ENCODE results near the gene C10orf67. TPM values are rescaled to one million over a fixed set of nuclear protein-coding genes. Genes with fewer than 3 reads are reported as not detected.

C10orf67 gene
- total and polyA plus RNA-seq, 9 of the 15 experiments (the other 6 are each of a cell fraction or from before 2014, with no cell fraction given): not detected

GRCh38 chr10:23324351-23324750, 20.2 kb downstream of the C10orf67 start:
- Histone ChIP-seq H3K27me3 (ENCODE audit: control insufficient read depth in 2 of 2, insufficient read depth in 2 of 2, low read length in 2 of 2) (no peaks in the 10 kb centered on the region), H3K36me3 (ENCODE audit: control insufficient read depth, insufficient read depth, low read length) (no peaks in the 10 kb centered on the region), H3K4me2 (ENCODE audit: insufficient read depth, low read length) (no peak overlapping the region), H3K4me3 (no peak overlapping the region), H3K79me2 (ENCODE audit: control insufficient read depth, insufficient read depth, low read length) (no peaks in the 10 kb centered on the region), H3K9ac (ENCODE audit: insufficient read depth in 1 of 2, low read depth in 2 of 2, low read length in 2 of 2) (no peak overlapping the region), H3K9me3 (replicated peaks; ENCODE audit: control insufficient read depth, insufficient read depth, low read depth, low read length) (no peaks in the 10 kb centered on the region), H3K9me1 (ENCODE audit: control insufficient read depth, insufficient read depth, low read length) (no peaks in the 10 kb centered on the region), H3K4me1 (replicated peaks in 1 of 2; ENCODE audit: control insufficient read depth in 2 of 2, insufficient read depth in 2 of 2, low read length in 2 of 2) (no peaks in the 10 kb centered on the region), H4K20me1 (replicated peaks; ENCODE audit: control insufficient read depth, insufficient read depth, low read length) (no peaks in the 10 kb centered on the region), H3K27ac (ENCODE audit: extremely low read depth, low read depth, low read length) (no peak overlapping the region), H2AFZ (ENCODE audit: low read depth, low read length) (no peak overlapping the region)
- DNase-seq (ENCODE audit: extremely low read depth in 1 of 4, low spot score in 3 of 4) (no peak), ATAC-seq (no peak), FAIRE-seq (no peak)
- intact Hi-C loops (cut with micrococcal nuclease) (no loop called here), in situ Hi-C loops (cut with MboI) (loop anchor here (10.0 to 25.0 kb wide), 2 partner anchors 200 to 888 kb away; partner anchors contain the start of gene KIAA1217)
- ChIA-PET POLR2A (no interaction called here), CTCF (ENCODE audit: low intra/inter-chr PET ratio) (no interaction called here)
- 0% methylated on average over 1 of the region's 1 CpG for WGBS (ENCODE audit: insufficient coverage, low coverage, missing lambda C conversion rate)
- TF ChIP-seq AFF4 (CRISPR knock-in tag; IDR thresholded peaks at IDR 0.05) (no peak), SUPT5H (IDR thresholded peaks at IDR 0.05) (no peak), NCOR1 (IDR thresholded peaks at IDR 0.05) (no peak), HEY1 (CRISPR knock-in tag; IDR thresholded peaks at IDR 0.05; ENCODE audit: borderline replicate concordance) (no peak), STAT5B (CRISPR knock-in tag; IDR thresholded peaks at IDR 0.05) (no peak), HCFC1 (IDR thresholded peaks at IDR 0.05; ENCODE audit: low read depth, low read length) (no peak), DACH1 (IDR thresholded peaks at IDR 0.05; ENCODE audit: partially characterized antibody) (no peak), PHTF2 (CRISPR knock-in tag; IDR thresholded peaks at IDR 0.05) (no peak), SPI1 (IDR thresholded peaks at IDR 0.05; ENCODE audit: borderline replicate concordance, low read depth, low read length) (no peak), RHOXF2B (CRISPR knock-in tag; conservative IDR thresholded peaks at IDR 0.05) (no peak), XRCC3 (IDR thresholded peaks at IDR 0.05) (no peak), ZNF121 (CRISPR knock-in tag; conservative IDR thresholded peaks at IDR 0.05) (no peak), MYNN (IDR thresholded peaks at IDR 0.05) (no peak), MYNN (CRISPR knock-in tag; IDR thresholded peaks at IDR 0.05) (no peak), CREB3 (tag; conservative IDR thresholded peaks at IDR 0.05; ENCODE audit: low read depth) (no peak), ZNF408 (CRISPR knock-in tag; IDR thresholded peaks at IDR 0.05; ENCODE audit: low read depth) (no peak), FOXK2 (conservative IDR thresholded peaks at IDR 0.05 in 1 of 2, IDR thresholded peaks at IDR 0.05 in 1 of 2; ENCODE audit: low read depth in 2 of 2) (no peak), ETV5 (CRISPR knock-in tag; IDR thresholded peaks at IDR 0.05; ENCODE audit: low read depth) (no peak), ZFX (CRISPR knock-in tag; IDR thresholded peaks at IDR 0.05) (no peak), PHF20 (IDR thresholded peaks at IDR 0.05; ENCODE audit: partially characterized antibody) (no peak), MAFF (IDR thresholded peaks at IDR 0.05; ENCODE audit: low read length) (no peak)
- no TSS peak for BruUV-seq (replicated peaks)

Measured in K562 (cell line).